Calu3 (cell line): Measurements from ENCODE around the gene SPTB. TPM values are rescaled to one million over a fixed set of nuclear protein-coding genes. Genes with fewer than 3 reads are reported as not detected.
A peak's percentile ranks its signal among the peaks of the same experiment; 100 is the strongest.
"Not testable (repeated sequence)": the region's sequence is repeated elsewhere in the genome, so short reads cannot be mapped to it uniquely, and the experiment has no call there.

Experiments
- BruUV-seq: library from RNA; stranded (reverse); fragments of 400-500 nt; replicated peaks from 2 replicates; lab custom pipeline; 2021; lab: Mats Ljungman, UMichigan
- CTCF ChIA-PET: fragments of 300-600 bp; sonication (Branson Sonifier 250); formaldehyde crosslinking; loops from one replicate; lab custom pipeline; 2022; ENCODE audit warnings: antibody characterized with exemption; lab: Charles Lee
- DNase-seq: peaks from one replicate; pipeline ENCODE4 v3.0.0; 2022
- H3K27ac Mint-ChIP-seq: one replicate; pipeline ENCODE4 v1.8.0; 2022; ENCODE audit warnings: mixed read lengths; ENCODE audit not compliant: unreplicated experiment
- H3K27me3 Mint-ChIP-seq: one replicate; pipeline ENCODE4 v1.8.0; 2022; ENCODE audit warnings: mixed read lengths; ENCODE audit not compliant: unreplicated experiment
- H3K36me3 Mint-ChIP-seq: one replicate; pipeline ENCODE4 v1.8.0; 2022; ENCODE audit warnings: mild to moderate bottlenecking, moderate library complexity, mixed read lengths; ENCODE audit not compliant: insufficient read depth, unreplicated experiment
- H3K4me1 Mint-ChIP-seq: one replicate; pipeline ENCODE4 v1.8.0; 2022; ENCODE audit warnings: mild to moderate bottlenecking, low read depth, mixed read lengths; ENCODE audit not compliant: unreplicated experiment
- H3K4me3 Mint-ChIP-seq: one replicate; pipeline ENCODE4 v1.8.0; 2022; ENCODE audit warnings: mild to moderate bottlenecking, low read depth, moderate library complexity, mixed read lengths; ENCODE audit not compliant: unreplicated experiment
- H3K9me3 Mint-ChIP-seq: one replicate; pipeline ENCODE4 v1.8.0; 2022; ENCODE audit warnings: low read depth, mixed read lengths; ENCODE audit not compliant: unreplicated experiment
- intact Hi-C: fragments of 100-400 bp; cut with micrococcal nuclease; formaldehyde crosslinking; loops from one replicate; pipeline ENCODE4 v1.10.0; 2022; ENCODE audit not compliant: unreplicated experiment
- total RNA-seq: library from RNA; stranded (reverse); gene quantifications from 2 replicates; pipeline ENCODE4 v1.2.3, GENCODE V29; 2022
- TF ChIP-seq, protein P1 (sequence below): fragments of 200-600 bp; IDR thresholded peaks from one replicate; pipeline ENCODE4 v1.8.0; 2022; ENCODE audit warnings: antibody characterized with exemption; ENCODE audit not compliant: unreplicated experiment

The SPTB gene
- total RNA-seq, 1 experiment from 2014 or later: not detected

DNA sequence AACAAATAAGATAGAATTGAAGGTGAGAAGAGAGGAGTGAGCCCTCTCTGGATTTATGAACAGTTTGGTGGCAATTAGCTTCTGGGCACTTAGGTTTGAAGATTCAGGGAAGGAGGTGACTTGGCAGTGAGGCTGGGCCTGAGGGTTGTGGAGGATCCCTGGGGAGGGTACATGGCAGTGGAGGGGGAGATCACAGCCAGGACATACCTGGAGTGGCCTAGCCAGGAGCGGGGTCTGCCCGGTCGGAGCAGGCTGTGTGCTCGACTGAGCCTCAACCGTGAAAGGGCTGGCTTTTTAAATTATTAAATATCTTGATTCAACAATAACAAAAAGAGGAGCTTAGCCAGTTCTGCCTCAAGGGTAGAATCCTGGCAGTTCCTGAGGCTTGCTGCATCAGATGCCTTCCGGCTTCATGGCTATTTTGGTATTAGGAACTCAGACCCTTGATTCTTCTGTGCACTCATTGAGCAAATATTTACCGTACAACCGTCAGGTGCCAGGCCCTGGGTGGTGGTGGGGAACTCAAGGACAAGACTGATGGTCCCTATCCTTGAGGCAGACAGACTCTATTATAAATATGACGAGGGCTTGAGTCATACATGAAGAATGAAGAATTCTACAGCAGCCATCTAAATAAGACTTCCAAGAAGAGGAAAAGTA lies 73.4 kb downstream of the SPTB start:
- Mint-ChIP-seq H3K36me3 (no peaks in the 10 kb centered on the region), H3K27me3 (peaks cover 13% of the 10 kb centered on the region), H3K4me3 (no peak overlapping the region), H3K4me1 (peaks cover 19% of the 10 kb centered on the region), H3K9me3 (no peaks in the 10 kb centered on the region), H3K27ac (peak overlapping the region; percentile 25)
- intact Hi-C loops: no loop called here
- no TSS peak for BruUV-seq
- DNase-seq: peak; percentile 52
- TF ChIP-seq, protein P1, sequence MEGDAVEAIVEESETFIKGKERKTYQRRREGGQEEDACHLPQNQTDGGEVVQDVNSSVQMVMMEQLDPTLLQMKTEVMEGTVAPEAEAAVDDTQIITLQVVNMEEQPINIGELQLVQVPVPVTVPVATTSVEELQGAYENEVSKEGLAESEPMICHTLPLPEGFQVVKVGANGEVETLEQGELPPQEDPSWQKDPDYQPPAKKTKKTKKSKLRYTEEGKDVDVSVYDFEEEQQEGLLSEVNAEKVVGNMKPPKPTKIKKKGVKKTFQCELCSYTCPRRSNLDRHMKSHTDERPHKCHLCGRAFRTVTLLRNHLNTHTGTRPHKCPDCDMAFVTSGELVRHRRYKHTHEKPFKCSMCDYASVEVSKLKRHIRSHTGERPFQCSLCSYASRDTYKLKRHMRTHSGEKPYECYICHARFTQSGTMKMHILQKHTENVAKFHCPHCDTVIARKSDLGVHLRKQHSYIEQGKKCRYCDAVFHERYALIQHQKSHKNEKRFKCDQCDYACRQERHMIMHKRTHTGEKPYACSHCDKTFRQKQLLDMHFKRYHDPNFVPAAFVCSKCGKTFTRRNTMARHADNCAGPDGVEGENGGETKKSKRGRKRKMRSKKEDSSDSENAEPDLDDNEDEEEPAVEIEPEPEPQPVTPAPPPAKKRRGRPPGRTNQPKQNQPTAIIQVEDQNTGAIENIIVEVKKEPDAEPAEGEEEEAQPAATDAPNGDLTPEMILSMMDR: no peak
- CTCF ChIA-PET: interaction anchor here (0.5 to 1.3 kb wide), 3 partner anchors 17 to 167 kb away, joined by 3 to 7 read pairs (median 5); no protein-coding TSS in a partner anchor

DNA sequence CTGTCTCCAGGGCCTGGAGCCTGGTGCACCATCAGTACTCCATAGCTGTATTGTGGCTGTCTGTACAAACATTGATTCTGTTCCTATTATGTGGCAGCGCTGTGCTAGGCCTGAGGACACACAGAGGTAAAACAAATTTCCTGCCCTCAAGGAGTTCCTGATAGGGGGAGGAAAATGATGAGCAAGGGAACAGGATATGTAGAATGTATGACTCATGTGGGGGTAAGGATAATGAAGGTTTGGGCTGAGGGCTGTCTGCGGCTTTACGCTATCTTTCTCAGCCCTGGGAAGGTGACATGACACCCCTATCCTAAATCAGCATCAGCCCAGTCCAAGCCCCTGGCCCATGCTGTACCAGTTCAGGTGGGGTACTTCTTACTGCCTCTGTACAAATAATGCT lies 74.1 kb downstream of the SPTB start:
- CTCF ChIA-PET: interaction anchor here (0.5 to 1.3 kb wide), 2 partner anchors 29 to 168 kb away, joined by 3 to 7 read pairs; no protein-coding TSS in a partner anchor
- intact Hi-C loops, H3K9me3 Mint-ChIP-seq, H3K4me3 Mint-ChIP-seq, BruUV-seq, DNase-seq, H3K36me3 Mint-ChIP-seq: not testable (repeated sequence)
- peak overlapping the region; percentile 25 for H3K27ac Mint-ChIP-seq
- H3K4me1 Mint-ChIP-seq: peaks cover 19% of the 10 kb centered on the region
- H3K27me3 Mint-ChIP-seq: peaks cover 20% of the 10 kb centered on the region

DNA sequence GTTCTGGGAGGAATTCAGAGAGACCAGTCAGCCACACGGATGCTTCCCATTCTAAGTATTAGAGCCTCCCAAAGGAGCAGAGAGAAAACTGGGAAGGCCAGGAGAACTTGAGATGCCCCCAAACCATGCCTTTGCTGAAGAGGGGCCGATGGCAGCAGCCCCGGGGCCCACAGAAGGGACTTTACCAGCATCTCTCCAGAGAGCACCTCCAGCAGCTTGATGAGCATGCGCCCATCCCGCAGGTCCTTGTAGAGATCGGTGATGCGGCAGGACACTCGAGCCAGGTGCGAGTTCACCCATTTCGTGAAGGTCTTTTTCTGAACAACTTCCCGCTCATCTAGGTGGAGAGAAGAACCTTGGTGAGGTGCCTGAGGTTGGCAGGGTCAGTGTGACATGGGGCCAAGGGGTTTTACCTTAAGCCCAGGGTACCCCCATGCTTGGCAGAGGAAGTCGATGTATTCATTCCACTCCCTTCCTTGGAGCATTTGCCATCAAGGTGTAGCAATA lies 74.9 kb downstream of the SPTB start:
- intact Hi-C loops: no loop called here
- Mint-ChIP-seq H3K9me3 (no peaks in the 10 kb centered on the region), H3K27me3 (peaks cover 25% of the 10 kb centered on the region), H3K4me1 (peaks cover 19% of the 10 kb centered on the region), H3K36me3 (no peaks in the 10 kb centered on the region), H3K4me3 (no peak overlapping the region), H3K27ac (no peak overlapping the region)
- CTCF ChIA-PET: no interaction called here
- DNase-seq: no peak
- TF ChIP-seq, protein P1: no peak
- BruUV-seq: no TSS peak

DNA sequence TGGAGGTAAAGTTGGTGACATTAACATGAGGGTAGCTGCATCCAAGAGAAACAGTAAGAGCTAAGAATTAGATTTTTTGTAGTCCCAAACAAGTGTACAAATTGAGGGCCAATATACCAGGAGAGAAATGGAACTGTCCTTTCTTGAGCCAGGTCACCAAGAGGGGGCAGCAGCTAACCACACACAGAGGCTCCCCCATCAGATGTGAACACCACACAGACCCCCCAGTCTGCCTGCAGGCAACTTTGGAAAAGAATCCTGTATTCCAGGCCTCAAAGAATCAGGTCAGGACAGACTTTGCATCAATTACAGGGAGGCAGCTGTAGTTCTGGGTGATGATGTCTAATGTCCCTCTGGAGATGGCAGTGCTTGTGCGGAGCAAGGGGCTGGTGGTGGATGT lies 77.9 kb downstream of the SPTB start:
- Mint-ChIP-seq H3K4me3 (no peak overlapping the region), H3K9me3 (no peaks in the 10 kb centered on the region), H3K27ac (no peak overlapping the region), H3K27me3 (peaks cover 54% of the 10 kb centered on the region), H3K36me3 (no peaks in the 10 kb centered on the region), H3K4me1 (peaks cover 16% of the 10 kb centered on the region)
- TF ChIP-seq, protein P1: no peak
- DNase-seq: peak; percentile 50
- CTCF ChIA-PET: interaction anchor here (1.3 to 3.6 kb wide), 2 partner anchors 22 to 90 kb away, joined by 3 to 17 read pairs; no protein-coding TSS in a partner anchor
- no TSS peak for BruUV-seq
- intact Hi-C loops: loop anchor here (2.0 kb wide), 1 partner anchor 91 kb away; no protein-coding TSS in a partner anchor

DNA sequence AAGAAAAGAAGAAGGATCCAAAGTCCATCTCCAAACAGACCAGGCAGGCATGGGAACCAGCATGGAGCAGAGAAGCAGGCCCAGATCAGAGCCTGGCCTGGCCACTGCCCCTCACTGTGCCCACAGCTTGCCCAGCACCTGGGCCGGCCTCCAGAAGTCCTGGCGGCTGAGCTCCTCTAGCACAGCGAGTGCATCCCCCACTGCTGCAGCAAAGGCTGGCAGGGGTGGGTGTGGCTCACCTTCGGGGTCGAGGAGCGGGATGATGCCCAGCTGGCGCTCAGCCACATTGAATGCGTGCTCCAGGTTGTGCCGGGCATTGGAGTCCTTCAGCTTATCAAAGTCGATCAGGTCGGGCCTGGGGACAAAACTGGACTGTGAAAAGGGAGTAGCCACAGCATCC lies 78.7 kb downstream of the SPTB start:
- intact Hi-C loops: loop anchor here (2.0 kb wide), 1 partner anchor 92 kb away; no protein-coding TSS in a partner anchor

More for the DNA sequence above, 78.7 kb downstream of the SPTB start:
- no TSS peak for BruUV-seq
- DNase-seq: no peak
- H3K36me3 Mint-ChIP-seq: no peaks in the 10 kb centered on the region
- no peak overlapping the region for H3K4me3 Mint-ChIP-seq
- peaks cover 9% of the 10 kb centered on the region for H3K4me1 Mint-ChIP-seq
- CTCF ChIA-PET: interaction anchor here (1.3 to 3.6 kb wide), 2 partner anchors 22 to 91 kb away, joined by 3 to 17 read pairs; no protein-coding TSS in a partner anchor
- H3K27ac Mint-ChIP-seq: no peak overlapping the region
- H3K27me3 Mint-ChIP-seq: peaks cover 61% of the 10 kb centered on the region
- TF ChIP-seq, protein P1: no peak
- no peaks in the 10 kb centered on the region for H3K9me3 Mint-ChIP-seq
